Right lobe of liver (tissue), 6 donors: ENCODE measurements around the gene EVC. TPM values are rescaled to one million over a fixed set of nuclear protein-coding genes. Genes with fewer than 3 reads are reported as not detected.

Source experiments
- ATAC-seq, 4 donors: fragments of 200-7000 bp; cut with Tn5 transposase; one replicate each; pipeline ENCODE4 v1.9.1; 2020; ENCODE audit warnings: mild to moderate bottlenecking in 4 of 4, moderate library complexity in 4 of 4
- DNase-seq, 3 donors: peaks; one replicate each; pipeline ENCODE4 v3.0.0-alpha.2; 2020
- H3K27ac ChIP-seq, 3 donors: fragments of 200-600 bp; one replicate each; pipeline ENCODE4 v1.8.0; 2022
- H3K27me3 ChIP-seq, 2 donors: fragments of 200-600 bp; one replicate each; pipeline ENCODE4 v1.8.0; 2022
- H3K36me3 ChIP-seq, 4 donors: fragments of 200-600 bp; sonication (generic) in 1 of 4; one replicate each; pipeline versions ENCODE4 v1.5.1 to v1.8.0; 2017 to 2022; ENCODE audit warnings: control low read depth in 1 of 4
- H3K4me1 ChIP-seq, 4 donors: fragments of 200-600 bp; sonication (generic) in 1 of 4; one replicate each; pipeline versions ENCODE4 v1.5.1 to v1.8.0; 2017 to 2022; ENCODE audit warnings: control low read depth in 1 of 4
- H3K4me3 ChIP-seq, 3 donors: fragments of 200-600 bp; one replicate each; pipeline ENCODE4 v1.8.0; 2022
- H3K9me3 ChIP-seq, 4 donors: fragments of 200-600 bp; sonication (generic) in 1 of 4; one replicate each; pipeline versions ENCODE4 v1.5.1 to v1.8.0; 2017 to 2022; ENCODE audit warnings: control low read depth in 1 of 4
- POLR2A ChIP-seq: fragments of 450-650 bp; IDR thresholded peaks from one replicate; pipeline ENCODE4 v1.6.1; 2017; ENCODE audit warnings: antibody characterized with exemption, mild to moderate bottlenecking
- WGBS: methylation state at CpG from one replicate; pipeline ENCODE4 v1.1.6; 2018; ENCODE audit warnings: low coverage, low lambda C conversion rate; ENCODE audit not compliant: insufficient coverage; ENCODE audit errors: missing lambda C conversion rate; 5-methylcytosine and 5-hydroxymethylcytosine counted together
- intact Hi-C, 2 donors: fragments of 100-400 bp; cut with DNase I; formaldehyde crosslinking; loops; one replicate each; pipeline versions ENCODE4 v1.11.2 to v1.14.1; 2022
- total RNA-seq, 6 experiments: library from RNA; depleted of rRNA in 2 of 6; stranded (reverse); fragments of >200 nt in 2 of 6; fragmentation: NEBNext Ultra II Directional in 3 of 6; extraction: Animal tissue kit (Norgen Biotek cat#: 25700) in 3 of 6; gene quantifications; one replicate each; pipeline versions ENCODE4 v1.1.0 to v1.2.4, GENCODE V29; 2016 to 2023
- TF ChIP-seq, protein P1 (sequence below), 4 donors: fragments of 200-600 bp in 3 of 4; fragments of 450-650 bp in 1 of 4; IDR thresholded peaks; one replicate each; pipeline versions ENCODE4 v1.5.1 to v1.8.0; 2016 to 2022; ENCODE audit warnings: antibody characterized with exemption in 4 of 4, mild to moderate bottlenecking in 2 of 4
- donor health status: DM: no; HTN: yes; CAD: no.
- donor health status: DM: no; HTN: no; CAD: no.
- donor health status: DM: no; HTN: no; CAD: no.
- donor health status: DM: no; HTN: yes; CAD: no.
- donor health status: DM: no; HTN: yes; CAD: no.

EVC gene
- total RNA-seq, 6 experiments from 2014 or later = 2.6 to 6.5 (median 3.2) TPM

DNA sequence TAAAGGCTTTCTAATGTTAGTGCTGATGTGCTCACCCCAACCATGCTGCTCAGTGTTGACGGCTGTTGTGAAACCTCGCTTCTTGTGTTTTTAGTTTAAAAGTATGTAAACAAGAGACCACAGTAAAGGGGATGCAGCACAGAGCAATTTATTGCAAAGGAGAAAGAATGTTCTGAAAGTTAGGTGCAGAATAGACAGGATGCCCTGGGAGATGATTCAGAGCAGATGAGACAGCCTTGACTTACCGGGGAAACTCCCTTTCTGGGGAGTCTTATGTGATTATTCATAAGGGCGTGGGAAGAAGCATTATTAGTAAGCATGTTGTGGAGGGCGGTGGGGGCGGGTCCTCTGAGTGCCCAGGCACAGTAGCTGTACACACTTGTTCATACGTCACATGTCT, 47.7 kb downstream of the EVC start:
- H3K4me3 ChIP-seq = no peak overlapping the region
- 83% methylated on average over 5 of the region's 7 CpGs for WGBS
- DNase-seq (no peak), ATAC-seq (no peak)
- intact Hi-C loops = no loop called here
- TF ChIP-seq, protein P1, sequence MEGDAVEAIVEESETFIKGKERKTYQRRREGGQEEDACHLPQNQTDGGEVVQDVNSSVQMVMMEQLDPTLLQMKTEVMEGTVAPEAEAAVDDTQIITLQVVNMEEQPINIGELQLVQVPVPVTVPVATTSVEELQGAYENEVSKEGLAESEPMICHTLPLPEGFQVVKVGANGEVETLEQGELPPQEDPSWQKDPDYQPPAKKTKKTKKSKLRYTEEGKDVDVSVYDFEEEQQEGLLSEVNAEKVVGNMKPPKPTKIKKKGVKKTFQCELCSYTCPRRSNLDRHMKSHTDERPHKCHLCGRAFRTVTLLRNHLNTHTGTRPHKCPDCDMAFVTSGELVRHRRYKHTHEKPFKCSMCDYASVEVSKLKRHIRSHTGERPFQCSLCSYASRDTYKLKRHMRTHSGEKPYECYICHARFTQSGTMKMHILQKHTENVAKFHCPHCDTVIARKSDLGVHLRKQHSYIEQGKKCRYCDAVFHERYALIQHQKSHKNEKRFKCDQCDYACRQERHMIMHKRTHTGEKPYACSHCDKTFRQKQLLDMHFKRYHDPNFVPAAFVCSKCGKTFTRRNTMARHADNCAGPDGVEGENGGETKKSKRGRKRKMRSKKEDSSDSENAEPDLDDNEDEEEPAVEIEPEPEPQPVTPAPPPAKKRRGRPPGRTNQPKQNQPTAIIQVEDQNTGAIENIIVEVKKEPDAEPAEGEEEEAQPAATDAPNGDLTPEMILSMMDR (IDR thresholded peaks at IDR 0.05) = no peak
- TF ChIP-seq POLR2A = no peak
- no peaks in the 10 kb centered on the region for H3K9me3 ChIP-seq
- no peak overlapping the region for H3K27ac ChIP-seq
- no peaks in the 10 kb centered on the region for H3K27me3 ChIP-seq
- no peaks in the 10 kb centered on the region for H3K4me1 ChIP-seq
- H3K36me3 ChIP-seq = no peaks in the 10 kb centered on the region

DNA sequence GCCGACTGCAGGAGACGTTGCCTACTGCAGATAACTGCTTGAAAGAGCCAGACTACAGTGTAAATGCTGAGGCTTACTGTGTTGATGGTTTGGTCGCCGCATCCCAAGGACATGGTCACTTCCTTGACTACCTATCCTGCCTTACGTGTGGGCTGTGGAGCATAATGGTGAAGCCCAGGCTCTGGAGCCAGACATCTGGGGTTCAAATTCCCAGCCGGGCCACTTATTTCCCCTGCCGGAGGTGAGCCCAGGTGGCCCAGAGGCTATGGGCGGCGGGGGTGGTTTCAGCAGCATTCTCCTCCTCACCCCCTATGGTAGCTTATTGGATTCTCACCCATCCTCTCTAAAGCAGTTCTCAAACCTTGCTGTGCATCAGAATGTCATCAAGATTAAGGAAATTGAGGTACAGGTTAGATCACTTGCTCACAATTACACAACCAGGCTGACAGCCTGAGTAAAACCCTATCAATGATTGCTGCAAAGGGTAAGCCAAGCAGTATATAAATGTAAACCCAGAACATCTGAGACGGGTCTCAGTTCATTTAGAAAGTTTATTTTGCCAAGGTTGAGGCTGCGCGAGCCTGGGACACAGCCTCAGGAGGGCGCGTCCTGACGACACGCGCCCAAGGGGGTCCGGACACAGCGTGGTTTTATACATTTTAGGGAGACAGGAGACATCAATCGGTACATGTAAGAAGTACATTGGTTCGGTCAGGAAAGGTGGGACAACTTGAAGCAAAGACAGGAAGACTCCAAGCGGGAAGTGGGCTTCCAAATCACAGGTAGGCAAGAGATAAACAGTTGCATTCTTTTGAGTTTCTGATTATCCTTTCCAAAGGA, 48.5 kb downstream of the EVC start:
- 89% methylated on average over 16 of the region's 22 CpGs for WGBS
- TF ChIP-seq, protein P1 (IDR thresholded peaks at IDR 0.05) = no peak
- no peak for TF ChIP-seq POLR2A
- no peak for DNase-seq
- intact Hi-C loops = no loop called here
- no peaks in the 10 kb centered on the region for H3K4me1 ChIP-seq
- no peaks in the 10 kb centered on the region for H3K9me3 ChIP-seq
- no peaks in the 10 kb centered on the region for H3K27me3 ChIP-seq
- H3K4me3 ChIP-seq = no peak overlapping the region
- no peaks in the 10 kb centered on the region for H3K36me3 ChIP-seq
- no peak for ATAC-seq
- H3K27ac ChIP-seq = no peak overlapping the region

DNA sequence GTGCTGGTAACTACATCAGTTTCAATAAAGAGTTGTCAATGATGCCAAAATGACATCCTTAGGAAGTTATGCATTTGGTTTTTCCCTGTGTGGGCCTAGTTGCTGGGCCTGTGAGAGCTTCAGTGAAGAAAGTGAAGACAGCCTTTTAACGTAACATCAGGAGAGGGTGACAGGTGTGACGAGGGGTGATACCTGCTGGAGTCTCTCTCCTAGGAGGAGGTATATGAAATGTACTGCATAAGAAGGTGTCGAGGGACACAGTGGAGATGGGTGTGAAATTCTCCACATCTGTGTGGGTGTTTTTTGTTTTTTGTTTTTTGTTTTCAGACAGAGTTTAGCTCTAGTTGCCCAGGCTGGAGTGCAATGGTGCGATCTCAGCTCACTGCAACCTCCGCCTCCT, 49.2 kb downstream of the EVC start:
- DNase-seq (no peak), ATAC-seq (no peak)
- Histone ChIP-seq H3K4me3 (no peak overlapping the region), H3K4me1 (no peaks in the 10 kb centered on the region), H3K27ac (no peak overlapping the region), H3K27me3 (no peaks in the 10 kb centered on the region), H3K36me3 (no peaks in the 10 kb centered on the region), H3K9me3 (no peaks in the 10 kb centered on the region)
- TF ChIP-seq, protein P1 (IDR thresholded peaks at IDR 0.05) = no peak
- no peak for TF ChIP-seq POLR2A
- intact Hi-C loops = no loop called here
- 83% methylated on average over 3 of the region's 5 CpGs for WGBS

DNA sequence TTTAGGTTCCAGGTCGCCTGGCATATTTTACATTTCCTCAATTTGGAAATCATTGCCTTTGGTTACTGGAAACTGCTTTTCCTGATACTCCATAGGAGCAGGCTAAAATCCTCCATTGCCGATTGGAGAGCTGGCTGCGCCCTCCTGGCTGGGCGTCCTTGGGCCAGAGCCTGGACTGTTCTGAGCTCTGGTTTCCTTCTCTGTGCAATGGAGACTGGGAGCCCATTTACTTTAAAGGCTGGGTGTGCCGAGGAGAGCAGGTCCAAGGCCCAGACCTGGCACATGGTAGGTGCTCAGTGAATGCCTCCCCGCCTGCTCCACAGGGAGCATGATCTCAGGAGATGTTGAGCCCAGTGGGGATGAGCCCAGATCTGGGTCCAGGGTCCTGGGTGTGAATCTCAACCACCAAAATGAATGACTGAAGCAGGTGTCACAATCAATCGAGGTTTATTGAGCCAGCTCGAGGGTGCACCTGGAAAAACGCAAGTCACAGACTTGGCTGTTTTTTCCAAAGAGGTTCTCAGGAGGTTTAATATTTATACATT, 50.0 kb downstream of the EVC start:
- DNase-seq (no peak), ATAC-seq (no peak)
- Histone ChIP-seq H3K36me3 (no peaks in the 10 kb centered on the region), H3K27me3 (no peaks in the 10 kb centered on the region), H3K9me3 (no peaks in the 10 kb centered on the region), H3K4me1 (no peaks in the 10 kb centered on the region), H3K4me3 (no peak overlapping the region), H3K27ac (no peak overlapping the region)
- 88% methylated on average over 6 of the region's 9 CpGs for WGBS
- TF ChIP-seq POLR2A = no peak
- TF ChIP-seq, protein P1 (IDR thresholded peaks at IDR 0.05) = no peak
- intact Hi-C loops = no loop called here
